H9 (cell line): Measurements from ENCODE around the gene AKR1B15. TPM values are rescaled to one million over a fixed set of nuclear protein-coding genes. Genes with fewer than 3 reads are reported as not detected.

Experiments
- DNase-seq: peaks from one replicate; pipeline ENCODE4 v3.0.0-alpha.2; 2017
- H2AFZ ChIP-seq: one replicate; pipeline ENCODE4 v1.6.1; 2013; ENCODE audit warnings: mild to moderate bottlenecking, low read length, control low read depth, moderate library complexity
- H2AK5ac ChIP-seq: 2 replicates; pipeline ENCODE4 v1.6.1; 2013; ENCODE audit warnings: low read length, control low read depth, mixed read lengths; ENCODE audit not compliant: insufficient read length
- H2BK120ac ChIP-seq: one replicate; pipeline ENCODE4 v1.6.1; 2013; ENCODE audit warnings: low read depth, mild to moderate bottlenecking, low read length, control low read depth, inconsistent platforms; ENCODE audit not compliant: poor library complexity, severe bottlenecking
- H2BK12ac ChIP-seq: 2 replicates; pipeline ENCODE4 v1.6.1; 2013; ENCODE audit warnings: low read length, control low read depth, mixed read lengths, low read depth; ENCODE audit not compliant: insufficient read length
- H2BK15ac ChIP-seq: 2 replicates; pipeline ENCODE4 v1.6.1; 2013; ENCODE audit warnings: low read depth, low read length, control low read depth
- H2BK20ac ChIP-seq: one replicate; pipeline ENCODE4 v1.6.1; 2013; ENCODE audit warnings: low read depth, mild to moderate bottlenecking, low read length, control low read depth, inconsistent platforms; ENCODE audit not compliant: poor library complexity, severe bottlenecking
- H2BK5ac ChIP-seq: 2 replicates; pipeline ENCODE4 v1.6.1; 2013; ENCODE audit warnings: low read length, control low read depth, mixed read lengths; ENCODE audit not compliant: insufficient read length
- H3K14ac ChIP-seq: 2 replicates; pipeline ENCODE4 v1.6.1; 2013; ENCODE audit warnings: low read length, control low read depth; ENCODE audit not compliant: insufficient read depth
- H3K18ac ChIP-seq: 2 replicates; pipeline ENCODE4 v1.6.1; 2013; ENCODE audit warnings: low read depth, mild to moderate bottlenecking, mixed read lengths, low read length, control low read depth; ENCODE audit not compliant: insufficient read length
- H3K23ac ChIP-seq: 2 replicates; pipeline ENCODE4 v1.6.1; 2013; ENCODE audit warnings: low read length, control low read depth, mixed read lengths, low read depth; ENCODE audit not compliant: insufficient read length
- H3K23me2 ChIP-seq: 2 replicates; pipeline ENCODE4 v1.6.1; 2013; ENCODE audit warnings: low read depth, mild to moderate bottlenecking, mixed read lengths, low read length, control low read depth; ENCODE audit not compliant: insufficient read length, poor library complexity, severe bottlenecking
- H3K27ac ChIP-seq: 2 replicates; pipeline ENCODE4 v1.5.1; 2013; ENCODE audit warnings: low read length, control low read depth, mixed read lengths, low read depth; ENCODE audit not compliant: insufficient read length
- H3K27me3 ChIP-seq: 2 replicates; pipeline ENCODE4 v1.6.1; 2013; ENCODE audit warnings: low read length, control low read depth, inconsistent platforms; ENCODE audit not compliant: insufficient read depth
- H3K4ac ChIP-seq: 2 replicates; pipeline ENCODE4 v1.6.1; 2013; ENCODE audit warnings: low read depth, mild to moderate bottlenecking, control low read depth, inconsistent platforms, low read length, moderate library complexity
- H3K4me1 ChIP-seq: 2 replicates; pipeline ENCODE4 v1.6.1; 2013; ENCODE audit warnings: low read length, control low read depth, inconsistent platforms; ENCODE audit not compliant: insufficient read depth
- H3K4me2 ChIP-seq: 2 replicates; pipeline ENCODE4 v1.6.1; 2013; ENCODE audit warnings: low read length, control low read depth, mixed read lengths; ENCODE audit not compliant: insufficient read length, insufficient read depth
- H3K56ac ChIP-seq: 2 replicates; pipeline ENCODE4 v1.6.1; 2013; ENCODE audit warnings: low read depth, mild to moderate bottlenecking, mixed read lengths, low read length, control low read depth; ENCODE audit not compliant: insufficient read length
- H3K79me1 ChIP-seq: 2 replicates; pipeline ENCODE4 v1.6.1; 2013; ENCODE audit warnings: low read depth, mild to moderate bottlenecking, moderate library complexity, low read length, control low read depth, inconsistent platforms; ENCODE audit not compliant: insufficient read depth, poor library complexity, severe bottlenecking
- H3K79me2 ChIP-seq: 2 replicates; pipeline ENCODE4 v1.6.1; 2013; ENCODE audit warnings: low read length, control low read depth, inconsistent platforms; ENCODE audit not compliant: insufficient read depth
- H3K9ac ChIP-seq: 2 replicates; pipeline ENCODE4 v1.6.1; 2013; ENCODE audit warnings: low read length, control low read depth, mixed read lengths; ENCODE audit not compliant: insufficient read length; ENCODE audit errors: extremely low read depth
- H3K9me3 ChIP-seq: one replicate; pipeline ENCODE4 v1.6.1; 2013; ENCODE audit warnings: low read depth, low read length, inconsistent platforms; ENCODE audit not compliant: control insufficient read depth
- H3T11ph ChIP-seq: one replicate; pipeline ENCODE4 v1.6.1; 2013; ENCODE audit warnings: mild to moderate bottlenecking, low read length, control low read depth, inconsistent platforms
- H4K20me1 ChIP-seq: one replicate; pipeline ENCODE4 v1.6.1; 2013; ENCODE audit not compliant: control insufficient read depth, insufficient read length, insufficient read depth
- H4K5ac ChIP-seq: 2 replicates; pipeline ENCODE4 v1.6.1; 2013; ENCODE audit warnings: low read depth, mild to moderate bottlenecking, mixed read lengths, low read length, control low read depth; ENCODE audit not compliant: insufficient read length
- H4K8ac ChIP-seq: replicated peaks from 2 replicates; pipeline ENCODE4 v1.6.1; 2013; ENCODE audit warnings: low read length, control low read depth, mixed read lengths, low read depth; ENCODE audit not compliant: insufficient read length
- H4K91ac ChIP-seq: 2 replicates; pipeline ENCODE4 v1.6.1; 2013; ENCODE audit warnings: low read depth, mild to moderate bottlenecking, moderate library complexity, mixed read lengths, low read length, control low read depth; ENCODE audit not compliant: insufficient read length
- H3K27ac Mint-ChIP-seq, 3 experiments: 2 replicates in 2 of 3; 3 replicates in 1 of 3; pipeline ENCODE4 v1.8.0; 2020 to 2021; ENCODE audit warnings: mixed read lengths in 3 of 3, mild to moderate bottlenecking in 1 of 3, moderate library complexity in 1 of 3
- H3K27me3 Mint-ChIP-seq: 2 replicates; pipeline ENCODE4 v1.8.0; 2021; ENCODE audit warnings: low read depth, mild to moderate bottlenecking, moderate library complexity, mixed read lengths
- H3K36me3 Mint-ChIP-seq, 3 experiments: 2 replicates in 2 of 3; 3 replicates in 1 of 3; pipeline ENCODE4 v1.8.0; 2020 to 2021; ENCODE audit warnings: low read depth in 3 of 3, mixed read lengths in 3 of 3; ENCODE audit not compliant: insufficient read depth in 1 of 3
- H3K4me1 Mint-ChIP-seq, 2 experiments: 2 replicates each; pipeline ENCODE4 v1.8.0; 2020; ENCODE audit warnings: mixed read lengths in 2 of 2
- H3K4me3 Mint-ChIP-seq, 2 experiments: 2 replicates in 1 of 2; 3 replicates in 1 of 2; pipeline ENCODE4 v1.8.0; 2020 to 2021; ENCODE audit warnings: mild to moderate bottlenecking in 2 of 2, mixed read lengths in 2 of 2, moderate library complexity in 1 of 2
- H3K9me3 Mint-ChIP-seq, 2 experiments: 2 replicates in 1 of 2; 3 replicates in 1 of 2; pipeline ENCODE4 v1.8.0; 2020; ENCODE audit warnings: mild to moderate bottlenecking in 2 of 2, mixed read lengths in 2 of 2, moderate library complexity in 1 of 2
- CTCF ChIP-seq: fragments of 200-600 bp; sonication (generic); conservative IDR thresholded peaks from 3 replicates; pipeline ENCODE4 v1.8.0; 2021; ENCODE audit warnings: antibody characterized with exemption, mild to moderate bottlenecking
- WGBS: extraction: QIAGEN DNeasy Blood & Tissue Kit; methylation state at CpG from one replicate; pipeline ENCODE4 v1.1.7; 2013; ENCODE audit warnings: missing lambda C conversion rate, low lambda C conversion rate, mixed read lengths; ENCODE audit not compliant: insufficient read length; ENCODE audit errors: extremely low coverage; 5-methylcytosine and 5-hydroxymethylcytosine counted together
- total RNA-seq: library from RNA; stranded (reverse); gene quantifications from 2 replicates; pipeline ENCODE4 v1.2.1, GENCODE V29; 2021

The AKR1B15 gene
- total RNA-seq, 1 experiment from 2014 or later = not detected

- H3K27ac ChIP-seq = no peak overlapping the region
- H3K18ac ChIP-seq = no peak overlapping the region
- no peak overlapping the region for H3K9ac ChIP-seq
- TF ChIP-seq CTCF = no peak
- H3T11ph ChIP-seq = no peak overlapping the region
- WGBS = no CpG with 5 or more reads among the region's 2 CpGs
- H4K5ac ChIP-seq = no peak overlapping the region
- no peak for DNase-seq
- no peak overlapping the region for H4K8ac ChIP-seq
- H3K14ac ChIP-seq = no peak overlapping the region
- H3K4me2 ChIP-seq = no peak overlapping the region
- peaks cover 0 to 3% of the 10 kb centered on the region in 2 experiments; a peak in 2 of 4 replicates for H3K4me1 Mint-ChIP-seq
- no peaks in the 10 kb centered on the region for H3K79me2 ChIP-seq
- H2BK15ac ChIP-seq = no peak overlapping the region
- H3K4ac ChIP-seq = no peak overlapping the region
- H2AFZ ChIP-seq = no peak overlapping the region
- no peaks in the 10 kb centered on the region for H4K20me1 ChIP-seq
- no peak overlapping the region for H3K56ac ChIP-seq
- no peak overlapping the region for H2AK5ac ChIP-seq
- H3K9me3 ChIP-seq = no peaks in the 10 kb centered on the region
- no peak overlapping the region for H2BK12ac ChIP-seq
- H3K4me3 Mint-ChIP-seq = no peak overlapping the region
- H3K4me1 ChIP-seq = no peaks in the 10 kb centered on the region; the same call in 1 of the 2 replicates
- H2BK20ac ChIP-seq = no peak overlapping the region
- H3K27ac Mint-ChIP-seq = no peak overlapping the region
- no peaks in the 10 kb centered on the region for H3K79me1 ChIP-seq
- no peaks in the 10 kb centered on the region for H3K27me3 Mint-ChIP-seq
- no peak overlapping the region for H3K23ac ChIP-seq
- no peaks in the 10 kb centered on the region for H3K23me2 ChIP-seq
- H3K36me3 Mint-ChIP-seq = no peaks in the 10 kb centered on the region
- H2BK5ac ChIP-seq = no peak overlapping the region
- H2BK120ac ChIP-seq = no peak overlapping the region
- no peak overlapping the region for H4K91ac ChIP-seq
- no peaks in the 10 kb centered on the region for H3K9me3 Mint-ChIP-seq
- H3K27me3 ChIP-seq = no peaks in the 10 kb centered on the region
Measured at GRCh38 chr7:134500406-134500805, 48.5 kb upstream of the AKR1B15 start.
